GM18517 (cell line): ENCODE data around the gene PRKCB.

Experiments
- ATAC-seq: cut with Tn5 transposase; IDR thresholded peaks from one replicate; pipeline ENCODE4 v1.9.1; 2021; ENCODE audit warnings: mild to moderate bottlenecking, moderate library complexity; ENCODE audit not compliant: unreplicated experiment

Gene PRKCB

GRCh38 chr16:24118126-24118821 lies 282.5 kb downstream of the PRKCB start:
- no peak for ATAC-seq

- no peak for ATAC-seq
Observed at GRCh38 chr16:24119807-24120206, 284.0 kb downstream of the PRKCB start.

GRCh38 chr16:24123275-24123674 lies 287.5 kb downstream of the PRKCB start:
- no peak for ATAC-seq

- ATAC-seq = no peak
Observed at GRCh38 chr16:24124291-24124690, 288.5 kb downstream of the PRKCB start.

GRCh38 chr16:24125214-24125613 lies 289.4 kb downstream of the PRKCB start:
- no peak for ATAC-seq

GRCh38 chr16:24129412-24129918 lies 293.7 kb downstream of the PRKCB start:
- no peak for ATAC-seq

- ATAC-seq = no peak
Observed at GRCh38 chr16:24130494-24131085, 294.8 kb downstream of the PRKCB start.

GRCh38 chr16:24131294-24131693 lies 295.5 kb downstream of the PRKCB start:
- no peak for ATAC-seq

- no peak for ATAC-seq
Observed at GRCh38 chr16:24132048-24132796, 296.4 kb downstream of the PRKCB start.

- no peak for ATAC-seq
Observed at GRCh38 chr16:24132797-24133155, 297.0 kb downstream of the PRKCB start.

- ATAC-seq = no peak
Observed at GRCh38 chr16:24135624-24136565, 300.1 kb downstream of the PRKCB start.

GRCh38 chr16:24138024-24138423 lies 302.2 kb downstream of the PRKCB start:
- ATAC-seq = no peak

GRCh38 chr16:24138575-24138974 lies 302.8 kb downstream of the PRKCB start:
- no peak for ATAC-seq

GRCh38 chr16:24139282-24139681 lies 303.5 kb downstream of the PRKCB start:
- ATAC-seq = no peak

- no peak for ATAC-seq
Observed at GRCh38 chr16:24140730-24141129, 304.9 kb downstream of the PRKCB start.

- ATAC-seq = no peak
Observed at GRCh38 chr16:24141466-24141865, 305.7 kb downstream of the PRKCB start.

- no peak for ATAC-seq
Observed at GRCh38 chr16:24141917-24142316, 306.1 kb downstream of the PRKCB start.

- no peak for ATAC-seq
Observed at GRCh38 chr16:24145927-24146326, 310.1 kb downstream of the PRKCB start.

GRCh38 chr16:24146518-24146917 lies 310.7 kb downstream of the PRKCB start:
- no peak for ATAC-seq

- ATAC-seq = no peak
Observed at GRCh38 chr16:24149102-24149501, 313.3 kb downstream of the PRKCB start.

- no peak for ATAC-seq
Observed at GRCh38 chr16:24150282-24150681, 314.5 kb downstream of the PRKCB start.
